Hematopoietic multipotent progenitor cell treated with erythropoietin and hydrocortisone succinate and interleukin-3 and kit ligand, for 4 days (in vitro differentiated cells): ENCODE results near the gene MAP3K20.
A peak's percentile ranks its signal among the peaks of the same experiment; 100 is the strongest.
"Not testable (repeated sequence)": the region's sequence is repeated elsewhere in the genome, so short reads cannot be mapped to it uniquely, and the experiment has no call there.

ENCODE experiments used
- DNase-seq: peaks from one replicate; pipeline ENCODE4 v3.0.0-alpha.2; 2015

Gene MAP3K20

GRCh38 chr2:173128132-173128531 is 52.5 kb downstream of the MAP3K20 start:
- DNase-seq = not testable (repeated sequence)

GRCh38 chr2:173130496-173131465 is 55.1 kb downstream of the MAP3K20 start:
- peak; percentile 24 for DNase-seq

GRCh38 chr2:173132531-173132930 is 56.9 kb downstream of the MAP3K20 start:
- no peak for DNase-seq

GRCh38 chr2:173134703-173135102 is 59.1 kb downstream of the MAP3K20 start:
- peak; percentile 68 for DNase-seq

- no peak for DNase-seq
These were observed 60.4 kb downstream of the MAP3K20 start for GRCh38 chr2:173136067-173136466.

- DNase-seq = no peak
These were observed 61.0 kb downstream of the MAP3K20 start for GRCh38 chr2:173136599-173136998.

- no peak for DNase-seq
These were observed 62.0 kb downstream of the MAP3K20 start for GRCh38 chr2:173137610-173138009.

- DNase-seq = no peak
These were observed 63.3 kb downstream of the MAP3K20 start for GRCh38 chr2:173138962-173139361.

GRCh38 chr2:173141666-173142065 is 66.0 kb downstream of the MAP3K20 start:
- DNase-seq = no peak

- DNase-seq = no peak
These were observed 69.8 kb downstream of the MAP3K20 start for GRCh38 chr2:173145454-173145853.

- DNase-seq = no peak
These were observed 70.9 kb downstream of the MAP3K20 start for GRCh38 chr2:173146590-173146989.

- no peak for DNase-seq
These were observed 72.9 kb downstream of the MAP3K20 start for GRCh38 chr2:173148520-173148919.

GRCh38 chr2:173149491-173149890 is 73.8 kb downstream of the MAP3K20 start:
- no peak for DNase-seq

GRCh38 chr2:173150087-173150486 is 74.4 kb downstream of the MAP3K20 start:
- no peak for DNase-seq

- no peak for DNase-seq
These were observed 75.3 kb downstream of the MAP3K20 start for GRCh38 chr2:173150963-173151362.

- no peak for DNase-seq
These were observed 76.2 kb downstream of the MAP3K20 start for GRCh38 chr2:173151671-173152401.

GRCh38 chr2:173153301-173153885 is 77.7 kb downstream of the MAP3K20 start:
- DNase-seq = no peak

- no peak for DNase-seq
These were observed 82.1 kb downstream of the MAP3K20 start for GRCh38 chr2:173157676-173158293.

GRCh38 chr2:173159791-173160463 is 84.3 kb downstream of the MAP3K20 start:
- DNase-seq = peak; percentile 12

GRCh38 chr2:173160618-173161017 is 85.0 kb downstream of the MAP3K20 start:
- no peak for DNase-seq

- DNase-seq = no peak
These were observed 85.4 kb downstream of the MAP3K20 start for GRCh38 chr2:173161040-173161439.

GRCh38 chr2:173161507-173161906 is 85.9 kb downstream of the MAP3K20 start:
- DNase-seq = no peak
